Naive B cell (primary cell): Measurements from ENCODE around the gene UMODL1. TPM values are rescaled to one million over a fixed set of nuclear protein-coding genes. Genes with fewer than 3 reads are reported as not detected.

Experiments
- ATAC-seq, 2 donors: fragments of 150-1000 bp; cut with Tn5 transposase; 2 replicates each; pipeline ENCODE4 v1.10.0; 2021; ENCODE audit warnings: low read depth in 2 of 2, mild to moderate bottlenecking in 2 of 2, moderate library complexity in 2 of 2
- DNase-seq: peaks from one replicate; pipeline ENCODE4 v3.0.0; 2022
- H3K27ac Mint-ChIP-seq, 6 donors: one replicate each; pipeline ENCODE4 v1.8.0; 2020 to 2022; ENCODE audit warnings: mild to moderate bottlenecking in 6 of 6, mixed read lengths in 6 of 6, moderate library complexity in 5 of 6, inconsistent platforms in 2 of 6
- H3K27me3 Mint-ChIP-seq, 3 donors: one replicate each; pipeline ENCODE4 v1.8.0; 2021 to 2022; ENCODE audit warnings: mixed read lengths in 3 of 3, mild to moderate bottlenecking in 1 of 3
- H3K36me3 Mint-ChIP-seq, 2 donors: one replicate each; pipeline ENCODE4 v1.8.0; 2020 to 2022; ENCODE audit warnings: mixed read lengths in 2 of 2, inconsistent platforms in 1 of 2, mild to moderate bottlenecking in 1 of 2
- H3K4me1 Mint-ChIP-seq, 3 donors: one replicate each; pipeline ENCODE4 v1.8.0; 2020 to 2022; ENCODE audit warnings: mixed read lengths in 3 of 3, inconsistent platforms in 1 of 3, mild to moderate bottlenecking in 1 of 3, moderate library complexity in 1 of 3
- H3K4me3 Mint-ChIP-seq, 8 donors: one replicate each; pipeline ENCODE4 v1.8.0; 2020 to 2022; ENCODE audit warnings: mild to moderate bottlenecking in 8 of 8, mixed read lengths in 8 of 8, moderate library complexity in 8 of 8, inconsistent platforms in 2 of 8
- H3K9me3 Mint-ChIP-seq, 7 donors: one replicate each; pipeline ENCODE4 v1.8.0; 2020 to 2022; ENCODE audit warnings: mixed read lengths in 7 of 7, mild to moderate bottlenecking in 5 of 7, inconsistent platforms in 2 of 7, moderate library complexity in 1 of 7
- polyA plus RNA-seq, 6 donors: library from polyadenylated mRNA; unstranded; fragments of 300-500 nt; fragmentation: Illumina TruSeq; gene quantifications; one replicate each; pipeline ENCODE4 v1.2.3, GENCODE V29; 2021; ENCODE audit warnings: low read depth in 6 of 6

The UMODL1 gene
- polyA plus RNA-seq, 6 donors from 2014 or later: 0.04 to 0.17 (median 0.11) TPM; not detected in 2

DNA sequence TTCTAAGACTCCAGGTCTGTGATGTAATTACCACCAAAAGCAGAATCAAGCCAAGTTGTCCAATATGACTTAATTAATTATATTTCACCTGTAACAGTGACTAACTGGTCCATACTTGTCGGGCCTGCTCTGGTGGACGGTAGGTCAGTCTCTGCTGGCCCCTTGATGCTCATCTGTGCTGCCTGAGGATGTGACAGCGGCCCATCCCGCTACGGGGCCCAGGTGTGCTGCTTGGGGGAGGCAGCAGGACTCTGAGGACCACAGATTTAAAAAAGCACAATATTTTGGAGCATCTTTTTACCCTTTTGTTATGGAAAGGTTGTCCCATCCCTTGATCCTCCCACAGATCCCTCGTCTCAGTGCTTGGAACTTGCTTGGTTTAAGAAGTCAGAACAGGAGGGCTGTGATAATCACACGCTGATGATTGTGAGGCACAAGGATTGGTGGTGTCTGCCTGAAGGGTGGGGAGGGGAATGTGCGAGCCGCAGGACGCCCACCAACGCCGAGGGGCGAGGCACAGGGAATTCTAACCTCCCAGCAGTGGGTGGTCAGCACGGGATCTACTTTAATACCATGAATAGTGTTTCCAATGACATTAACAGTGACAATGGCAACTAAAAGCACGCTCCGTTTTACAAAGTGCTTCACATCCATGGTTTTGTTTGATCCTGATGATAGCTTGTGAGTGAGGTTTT is 27.8 kb upstream of the UMODL1 start:
- peaks cover 7 to 22% (median 13%) of the 10 kb centered on the region in 3 donors for H3K4me1 Mint-ChIP-seq
- no peaks in the 10 kb centered on the region for H3K36me3 Mint-ChIP-seq
- peaks cover 0 to 2% (median 0%) of the 10 kb centered on the region in 7 donors for H3K9me3 Mint-ChIP-seq
- ATAC-seq (no peak), DNase-seq (no peak)
- H3K27ac Mint-ChIP-seq: no peak overlapping the region
- H3K27me3 Mint-ChIP-seq: no peaks in the 10 kb centered on the region
- H3K4me3 Mint-ChIP-seq: no peak overlapping the region

DNA sequence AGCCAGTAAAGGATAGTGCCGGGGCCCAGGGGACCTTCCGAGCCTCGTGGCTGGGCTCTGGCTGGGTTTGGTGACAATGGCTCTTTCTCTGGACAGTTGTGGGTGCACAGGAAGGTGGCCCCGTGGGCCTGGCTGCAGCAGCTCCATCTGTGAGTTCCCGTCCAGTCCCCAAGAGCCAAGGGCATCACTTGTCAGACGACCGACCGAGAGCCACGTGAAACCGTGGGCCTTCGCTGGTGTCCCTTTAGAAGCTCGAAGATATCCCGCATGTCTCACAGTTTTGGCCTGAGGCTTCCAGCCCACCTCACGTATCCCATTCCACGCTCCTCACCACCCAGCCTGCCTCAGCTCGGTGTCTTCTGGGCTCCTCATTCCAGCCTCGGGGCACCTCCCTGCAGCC is 27.2 kb upstream of the UMODL1 start:
- peaks cover 7 to 17% (median 9%) of the 10 kb centered on the region in 3 donors for H3K4me1 Mint-ChIP-seq
- no peaks in the 10 kb centered on the region for H3K27me3 Mint-ChIP-seq
- no peak overlapping the region for H3K4me3 Mint-ChIP-seq
- DNase-seq (no peak), ATAC-seq (no peak)
- H3K9me3 Mint-ChIP-seq: no peaks in the 10 kb centered on the region
- H3K36me3 Mint-ChIP-seq: no peaks in the 10 kb centered on the region
- H3K27ac Mint-ChIP-seq: peak overlapping the region in 3 of 6 donors; percentile 3 to 91 (median 42)

DNA sequence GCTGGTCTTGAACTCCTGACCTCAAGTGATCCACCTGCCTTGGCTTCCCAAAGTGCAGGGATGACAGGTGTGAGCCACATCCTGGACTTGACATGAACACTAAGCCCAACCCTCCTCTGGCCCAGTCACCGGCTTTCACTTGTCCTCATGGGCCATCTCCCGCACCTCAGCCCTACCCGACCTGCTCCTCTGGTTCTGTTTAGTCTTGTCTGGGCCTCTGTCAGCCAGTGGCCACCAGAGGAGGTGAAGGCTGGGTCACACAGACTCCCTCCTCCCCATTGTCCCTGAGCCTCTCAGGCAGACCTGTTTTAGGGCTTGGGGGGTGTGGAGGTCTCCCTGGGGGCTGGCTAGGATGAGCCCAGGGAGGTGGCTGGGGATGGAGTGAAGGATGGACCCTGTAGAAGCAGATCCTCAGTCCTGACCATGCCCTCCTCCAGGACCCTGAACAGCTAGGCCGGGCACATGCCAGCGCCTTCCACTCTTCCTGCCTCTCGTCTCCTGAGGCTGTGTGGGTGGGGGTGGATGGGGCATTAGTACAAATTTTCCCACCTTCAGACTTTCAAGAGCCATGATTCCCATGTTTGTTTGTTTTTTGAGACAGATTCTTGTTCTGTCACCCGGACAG is 26.1 kb upstream of the UMODL1 start:
- Mint-ChIP-seq H3K9me3 (no peaks in the 10 kb centered on the region), H3K27me3 (no peaks in the 10 kb centered on the region), H3K27ac (no peak overlapping the region), H3K36me3 (no peaks in the 10 kb centered on the region), H3K4me1 (peaks cover 1 to 14% (median 9%) of the 10 kb centered on the region in 3 donors), H3K4me3 (no peak overlapping the region)
- DNase-seq: no peak
- no peak for ATAC-seq

DNA sequence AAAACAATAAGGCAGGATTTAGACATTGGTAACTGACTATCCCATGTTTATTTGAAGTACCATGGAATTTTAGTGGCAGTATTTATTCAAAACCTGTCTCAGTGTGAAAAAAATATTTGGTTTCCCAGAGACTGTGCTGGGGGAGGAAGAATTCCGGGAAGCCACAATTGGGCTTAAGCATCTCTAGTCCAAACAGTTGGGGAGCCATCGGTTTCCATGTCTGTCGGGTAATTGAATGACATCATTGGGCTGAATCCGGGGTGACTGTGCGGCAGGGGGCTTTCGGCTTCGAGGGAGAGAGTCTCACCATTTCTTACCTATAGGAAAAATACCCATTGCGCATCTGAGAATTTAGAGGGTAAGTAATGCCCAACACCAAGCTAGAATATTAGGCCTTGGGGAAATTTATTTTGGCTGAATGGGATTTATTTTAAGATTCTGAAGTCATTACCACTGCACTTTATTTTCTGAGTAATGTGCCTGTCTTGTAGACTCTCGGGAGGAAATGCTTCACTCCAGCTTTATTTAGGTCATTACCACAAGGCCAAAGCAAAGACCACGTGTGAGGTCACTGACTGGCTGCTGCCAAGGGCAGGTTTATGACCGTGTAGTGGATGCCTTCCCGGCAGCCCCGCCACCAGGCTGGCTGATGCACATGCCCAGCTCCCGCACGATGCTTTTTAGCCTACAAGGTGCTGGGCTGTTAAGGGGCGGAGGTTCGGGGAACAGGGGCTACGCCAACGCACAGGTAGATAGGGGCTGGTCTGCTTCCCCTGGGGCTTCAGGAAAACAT is 23.1 kb upstream of the UMODL1 start:
- Mint-ChIP-seq H3K4me3 (no peak overlapping the region), H3K27me3 (no peaks in the 10 kb centered on the region), H3K9me3 (no peaks in the 10 kb centered on the region), H3K4me1 (peaks cover 0 to 8% (median 5%) of the 10 kb centered on the region in 3 donors), H3K36me3 (no peaks in the 10 kb centered on the region), H3K27ac (no peak overlapping the region)
- ATAC-seq: no peak
- DNase-seq: no peak

DNA sequence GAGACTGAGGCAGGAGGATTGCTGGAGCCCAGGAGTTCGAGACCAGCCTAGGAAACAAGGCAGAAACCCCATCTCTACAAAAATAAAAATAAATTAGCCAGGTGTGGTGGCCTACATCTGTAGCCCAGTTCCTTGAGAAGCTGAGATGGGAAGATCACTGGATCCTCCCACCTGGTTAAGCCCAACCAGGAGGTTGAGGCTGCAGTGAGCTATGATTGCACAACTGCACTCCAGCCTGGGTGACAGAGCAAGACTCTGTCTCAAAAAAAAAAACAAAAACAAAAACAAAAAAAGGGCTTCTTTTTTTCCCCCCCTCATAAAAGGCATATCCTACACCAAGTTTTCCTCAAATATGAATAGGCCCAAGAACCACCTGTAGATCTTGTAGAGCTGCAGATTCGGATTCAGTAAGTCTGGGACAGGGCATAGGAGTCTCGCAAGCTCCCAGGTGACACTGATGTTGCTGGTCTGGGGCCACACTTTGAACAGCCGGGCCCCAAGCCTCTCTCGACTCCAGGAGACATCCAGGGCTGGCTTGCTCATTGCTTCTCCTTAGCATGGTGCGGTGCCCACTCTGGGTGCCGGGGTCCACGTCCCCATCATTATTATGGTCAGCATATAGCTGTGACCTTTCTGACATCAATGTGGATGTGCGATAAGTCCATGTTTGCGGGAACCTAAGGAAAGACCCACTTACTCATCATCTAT is 22.1 kb upstream of the UMODL1 start:
- no peak overlapping the region for H3K4me3 Mint-ChIP-seq
- H3K27ac Mint-ChIP-seq: peak overlapping the region in 1 of 6 donors; percentile 59
- no peaks in the 10 kb centered on the region for H3K27me3 Mint-ChIP-seq
- no peaks in the 10 kb centered on the region for H3K36me3 Mint-ChIP-seq
- DNase-seq (no peak), ATAC-seq (no peak)
- no peaks in the 10 kb centered on the region for H3K9me3 Mint-ChIP-seq
- peaks cover 0 to 8% (median 5%) of the 10 kb centered on the region in 3 donors for H3K4me1 Mint-ChIP-seq

DNA sequence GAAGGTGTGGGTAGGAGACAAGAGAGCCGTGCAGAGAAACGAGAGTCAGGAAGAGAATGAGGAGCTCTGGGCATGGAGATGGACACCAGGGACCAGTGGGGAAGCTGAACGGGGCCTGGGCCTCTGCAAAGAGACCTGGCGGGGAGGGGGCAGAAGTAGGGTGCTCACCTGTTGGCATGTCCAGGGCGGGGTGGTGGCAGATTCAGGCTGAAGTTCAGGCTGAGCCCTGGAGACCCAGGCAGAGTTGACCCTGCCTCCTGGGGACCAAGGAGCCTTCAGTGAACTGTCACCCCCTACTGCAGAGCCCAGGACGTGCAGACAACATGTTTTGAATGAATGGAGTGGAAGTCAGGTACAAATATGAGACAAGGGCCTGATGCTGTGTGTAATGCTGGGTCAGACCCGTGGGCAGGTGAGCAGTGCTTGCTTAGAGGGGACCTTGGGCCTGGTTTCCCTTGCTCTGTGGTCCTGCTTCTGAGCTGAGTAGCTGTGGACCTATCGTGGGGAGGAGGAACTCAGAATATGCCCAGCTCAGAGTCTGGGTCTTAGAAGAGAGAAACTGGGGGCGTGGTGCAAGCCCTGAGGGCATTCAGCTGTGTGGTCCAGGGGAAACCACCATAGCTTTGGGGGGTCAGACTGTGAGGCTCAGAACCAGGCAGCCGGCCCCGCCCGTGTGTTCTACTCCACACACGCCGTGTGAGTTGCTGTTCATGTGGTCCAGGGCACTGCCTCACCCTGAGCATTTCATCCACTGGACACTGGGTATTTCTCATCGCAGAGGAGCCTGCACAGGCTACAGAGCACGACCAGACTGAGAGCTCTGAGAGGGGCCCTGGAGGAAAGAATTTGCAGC is 21.3 kb upstream of the UMODL1 start:
- Mint-ChIP-seq H3K27ac (peak overlapping the region in 1 of 6 donors; percentile 59), H3K27me3 (no peaks in the 10 kb centered on the region), H3K4me3 (no peak overlapping the region)

DNA sequence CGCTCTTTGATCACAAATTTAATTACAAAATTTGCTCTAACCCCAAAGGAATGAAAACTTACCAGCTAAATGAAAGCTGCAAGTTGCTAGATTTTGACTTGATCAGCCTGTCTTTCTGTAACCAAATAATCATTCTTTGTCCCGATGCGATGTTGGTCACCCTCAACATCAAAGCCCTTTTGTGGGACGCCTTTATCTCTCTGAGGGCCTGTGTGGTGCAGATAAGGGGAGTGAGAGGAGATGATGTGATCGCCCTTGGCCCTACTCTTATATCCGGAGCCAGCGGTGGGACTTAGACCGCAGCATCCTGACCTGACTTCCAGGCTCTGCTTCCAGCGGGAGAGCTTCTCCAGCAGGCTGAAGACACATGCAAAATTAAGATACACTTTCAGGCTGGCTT is 19.3 kb upstream of the UMODL1 start:
- Mint-ChIP-seq H3K36me3 (no peaks in the 10 kb centered on the region), H3K4me1 (peaks cover 3 to 8% (median 5%) of the 10 kb centered on the region in 3 donors), H3K27me3 (no peaks in the 10 kb centered on the region), H3K4me3 (no peak overlapping the region), H3K9me3 (no peaks in the 10 kb centered on the region), H3K27ac (no peak overlapping the region)
- no peak for ATAC-seq
- no peak for DNase-seq

More for the DNA sequence above, 21.3 kb upstream of the UMODL1 start:
- Mint-ChIP-seq H3K9me3 (no peaks in the 10 kb centered on the region), H3K36me3 (no peaks in the 10 kb centered on the region), H3K4me1 (peaks cover 0 to 8% (median 5%) of the 10 kb centered on the region in 3 donors)
- DNase-seq (no peak), ATAC-seq (no peak)

DNA sequence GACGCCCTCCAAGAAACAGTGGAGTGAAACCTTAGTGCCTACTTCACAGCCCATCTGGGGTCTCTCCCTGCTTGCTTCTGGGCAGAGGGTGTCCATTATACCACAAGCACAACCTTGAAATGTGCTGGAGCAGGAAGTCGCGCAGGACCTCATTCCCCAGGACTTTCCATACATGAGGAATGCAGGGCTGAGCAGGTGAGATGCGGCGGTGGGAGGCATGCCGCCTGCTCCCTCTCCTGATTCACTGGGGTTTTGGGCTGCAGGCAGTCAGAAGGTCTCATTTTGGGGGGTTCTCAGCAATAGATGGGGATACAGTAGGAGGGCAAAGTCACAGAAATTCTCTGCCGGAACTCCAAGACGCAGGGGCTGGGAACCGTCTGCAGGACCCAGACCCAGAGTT is 15.7 kb upstream of the UMODL1 start:
- Mint-ChIP-seq H3K36me3 (no peaks in the 10 kb centered on the region), H3K27ac (peak overlapping the region in 1 of 6 donors; percentile 28), H3K4me3 (peak overlapping the region in 1 of 8 donors; percentile 74), H3K27me3 (no peaks in the 10 kb centered on the region), H3K4me1 (peaks cover 30 to 37% (median 31%) of the 10 kb centered on the region in 3 donors), H3K9me3 (no peaks in the 10 kb centered on the region)
- DNase-seq (no peak), ATAC-seq (no peak)

DNA sequence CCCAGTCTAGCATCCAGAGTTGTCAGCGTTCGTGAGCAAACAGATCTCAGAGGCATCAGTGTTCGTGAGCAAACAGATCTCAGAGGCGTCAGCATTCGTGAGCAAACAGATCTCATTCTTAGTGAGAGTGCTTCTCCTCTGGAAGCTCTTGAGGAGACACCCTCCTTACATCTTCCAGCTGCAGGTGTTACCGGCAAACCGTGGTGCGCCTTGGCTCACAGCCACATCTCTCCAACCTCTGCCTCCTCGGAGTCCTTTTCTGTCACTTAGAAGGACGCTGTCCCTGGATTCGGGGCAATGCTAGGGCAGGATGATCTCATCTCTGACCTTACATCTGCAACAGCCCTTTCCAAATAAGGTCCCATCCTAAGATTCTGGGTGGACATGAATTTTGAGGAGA is 14.6 kb upstream of the UMODL1 start:
- no peaks in the 10 kb centered on the region for H3K9me3 Mint-ChIP-seq
- no peak overlapping the region for H3K4me3 Mint-ChIP-seq
- H3K36me3 Mint-ChIP-seq: no peaks in the 10 kb centered on the region
- H3K27ac Mint-ChIP-seq: no peak overlapping the region
- DNase-seq: no peak
- ATAC-seq: no peak
- H3K4me1 Mint-ChIP-seq: peaks cover 38 to 47% (median 41%) of the 10 kb centered on the region in 3 donors
- H3K27me3 Mint-ChIP-seq: no peaks in the 10 kb centered on the region

DNA sequence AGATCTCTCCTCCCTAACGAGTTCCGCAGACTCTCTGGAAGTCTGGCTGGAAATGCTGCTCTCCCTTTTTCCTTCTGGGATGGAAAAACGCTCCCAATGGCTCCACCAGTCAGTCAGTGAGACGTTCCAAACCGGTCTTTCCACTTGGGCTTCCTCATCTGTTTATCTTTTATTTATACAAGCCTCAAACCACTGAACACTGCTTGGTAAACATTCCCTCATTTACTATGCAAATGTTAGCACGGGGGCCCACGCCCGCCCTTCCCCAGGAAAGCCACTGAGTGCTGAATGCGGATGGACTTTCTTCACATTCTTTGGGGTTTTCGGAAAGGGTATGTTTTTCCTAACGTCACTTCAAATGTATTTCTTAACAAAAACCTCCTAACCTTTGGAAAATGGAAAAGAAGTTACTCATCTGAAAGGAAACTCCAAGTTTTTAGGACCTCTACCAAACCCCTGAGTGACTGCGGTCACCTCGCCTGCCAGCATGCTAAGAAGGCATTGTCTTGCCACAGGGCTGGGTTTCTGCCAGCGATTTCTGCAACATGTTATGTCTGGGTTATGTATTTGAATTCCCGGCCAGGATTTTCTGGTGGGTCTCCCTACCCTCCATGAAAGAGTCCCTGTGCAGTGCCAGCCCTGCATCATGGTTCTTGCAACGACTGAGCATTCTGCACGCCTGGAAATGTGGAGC is 14.0 kb upstream of the UMODL1 start:
- no peak for ATAC-seq
- Mint-ChIP-seq H3K27ac (peak overlapping the region in 1 of 6 donors; percentile 59), H3K36me3 (no peaks in the 10 kb centered on the region), H3K4me1 (peaks cover 38 to 54% (median 44%) of the 10 kb centered on the region in 3 donors), H3K27me3 (no peaks in the 10 kb centered on the region), H3K9me3 (no peaks in the 10 kb centered on the region), H3K4me3 (no peak overlapping the region)
- no peak for DNase-seq

DNA sequence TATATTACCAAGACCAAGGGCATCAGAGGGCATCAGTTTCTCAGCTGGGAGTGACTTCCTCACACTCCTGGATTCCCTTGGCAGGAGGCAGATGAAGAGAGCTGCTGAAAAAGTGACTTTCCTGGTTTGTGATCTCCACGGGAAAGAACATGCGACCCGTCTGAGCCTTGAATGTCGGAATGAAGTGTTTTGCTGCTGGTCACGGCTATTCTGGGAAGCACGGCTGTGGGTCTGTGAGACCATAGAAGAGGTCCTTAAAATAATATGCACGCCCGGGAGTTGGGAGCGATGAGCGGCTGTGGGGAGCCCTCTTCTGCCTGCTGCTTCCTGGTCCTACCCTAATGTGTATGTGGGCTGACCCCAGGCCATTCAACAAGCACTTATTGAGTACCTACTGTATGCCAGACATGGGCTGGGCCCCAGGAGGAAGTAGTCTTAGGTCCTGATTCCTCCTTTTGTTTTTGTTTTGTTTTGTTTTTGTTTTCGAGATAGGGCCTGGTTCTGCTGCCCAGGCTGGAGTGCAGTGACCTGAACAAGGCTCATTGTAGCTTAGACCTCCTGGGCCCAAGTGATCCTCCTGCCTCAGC is 13.2 kb upstream of the UMODL1 start:
- ATAC-seq (no peak), DNase-seq (no peak)
- Mint-ChIP-seq H3K4me1 (peaks cover 41 to 62% (median 52%) of the 10 kb centered on the region in 3 donors), H3K27ac (peak overlapping the region in 2 of 6 donors; percentile 59 to 66), H3K9me3 (no peaks in the 10 kb centered on the region), H3K4me3 (peak overlapping the region in 1 of 8 donors; percentile 12), H3K27me3 (no peaks in the 10 kb centered on the region), H3K36me3 (no peaks in the 10 kb centered on the region)

DNA sequence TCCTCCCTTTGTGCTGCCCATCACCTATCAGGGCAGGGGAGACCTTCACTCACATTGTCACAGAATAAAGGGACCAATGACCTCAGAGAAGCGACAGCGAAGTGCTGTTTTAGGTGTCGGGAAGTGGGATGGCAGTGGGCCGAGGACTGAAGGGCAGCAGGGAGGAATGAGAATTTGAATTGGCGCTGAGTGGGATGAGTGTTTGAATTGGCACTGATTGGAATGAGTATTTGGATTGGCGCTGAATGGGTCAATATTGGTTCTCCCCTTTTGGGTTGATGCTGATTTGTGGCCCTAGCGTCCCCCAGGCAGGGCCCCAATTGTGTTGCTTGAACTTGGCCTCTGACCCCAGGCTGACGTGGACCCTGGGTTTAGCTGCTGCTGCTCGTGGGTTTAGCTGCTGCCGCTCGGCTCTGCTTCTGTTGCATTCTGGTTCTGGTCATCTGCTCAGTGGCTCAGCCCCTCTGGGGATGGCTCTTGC is 12.4 kb upstream of the UMODL1 start:
- ATAC-seq (no peak), DNase-seq (no peak)
- no peak overlapping the region for H3K4me3 Mint-ChIP-seq
- peaks cover 46 to 69% (median 58%) of the 10 kb centered on the region in 3 donors for H3K4me1 Mint-ChIP-seq
- H3K9me3 Mint-ChIP-seq: no peaks in the 10 kb centered on the region
- peak overlapping the region in 1 of 6 donors; percentile 60 for H3K27ac Mint-ChIP-seq
- H3K27me3 Mint-ChIP-seq: no peaks in the 10 kb centered on the region
- H3K36me3 Mint-ChIP-seq: no peaks in the 10 kb centered on the region
